ENCODE data around the gene MAMLD1. TPM values are rescaled to one million over a fixed set of nuclear protein-coding genes. Genes with fewer than 3 reads are reported as not detected.
A peak's percentile ranks its signal among the peaks of the same experiment; 100 is the strongest.

Gene MAMLD1
- total RNA-seq, 1 experiment from 2014 or later = 0.48 TPM

GRCh38 chrX:150508451-150509367 is 145.6 kb downstream of the MAMLD1 start:
- Histone ChIP-seq H3T11ph (ENCODE audit: low read length) (no peak overlapping the region), H2BK20ac (ENCODE audit: low read depth, low read length, poor library complexity, severe bottlenecking) (no peak overlapping the region), H3K4ac (ENCODE audit: low read depth, low read length) (no peak overlapping the region), H3K79me2 (ENCODE audit: insufficient read depth, low read length) (no peaks in the 10 kb centered on the region), H4K20me1 (ENCODE audit: control insufficient read depth, insufficient read depth, insufficient read length) (no peaks in the 10 kb centered on the region), H2AFZ (ENCODE audit: low read length) (no peak overlapping the region), H3K9me3 (ENCODE audit: control insufficient read depth, low read depth, low read length) (no peaks in the 10 kb centered on the region), H3K27ac (ENCODE audit: insufficient read length, low read depth, low read length) (no peak overlapping the region), H3K23ac (ENCODE audit: insufficient read length, low read depth, low read length) (no peak overlapping the region), H4K91ac (ENCODE audit: insufficient read length, low read depth, low read length) (no peak overlapping the region), H4K8ac (replicated peaks; ENCODE audit: insufficient read length, low read depth, low read length) (no peak overlapping the region), H3K56ac (ENCODE audit: insufficient read length, low read depth, low read length) (no peak overlapping the region), H3K14ac (ENCODE audit: insufficient read depth, low read length) (0 out of 2 replicates have a peak overlapping the region, but pooled peaks have one; percentile 36), H3K27me3 (ENCODE audit: insufficient read depth, low read length) (no peaks in the 10 kb centered on the region), H2AK5ac (ENCODE audit: insufficient read length, low read length) (no peak overlapping the region), H4K5ac (ENCODE audit: insufficient read length, low read depth, low read length) (no peak overlapping the region), H3K4me1 (ENCODE audit: insufficient read depth, low read length) (peaks cover 19% of the 10 kb centered on the region; the same call in 1 of the 2 replicates), H3K4me2 (ENCODE audit: insufficient read depth, insufficient read length, low read length) (no peak overlapping the region), H2BK12ac (ENCODE audit: insufficient read length, low read depth, low read length) (no peak overlapping the region), H2BK120ac (ENCODE audit: low read depth, low read length, poor library complexity, severe bottlenecking) (no peak overlapping the region), H2BK5ac (ENCODE audit: insufficient read length, low read length) (no peak overlapping the region), H3K79me1 (ENCODE audit: insufficient read depth, low read depth, low read length, poor library complexity, severe bottlenecking) (no peaks in the 10 kb centered on the region), H3K18ac (ENCODE audit: insufficient read length, low read depth, low read length) (no peak overlapping the region), H2BK15ac (ENCODE audit: low read depth, low read length) (no peak overlapping the region), H3K23me2 (ENCODE audit: insufficient read length, low read depth, low read length, poor library complexity, severe bottlenecking) (peaks cover 9% of the 10 kb centered on the region), H3K9ac (ENCODE audit: extremely low read depth, insufficient read length, low read length) (no peak overlapping the region)
- DNase-seq = peak; percentile 69
- Mint-ChIP-seq H3K4me3 (peak overlapping the region in 1 of 2 experiments; percentile 57; a peak in 2 of 5 replicates), H3K9me3 (peaks cover 65 to 75% of the 10 kb centered on the region in 2 experiments), H3K36me3 (ENCODE audit: insufficient read depth in 1 of 3, low read depth in 3 of 3) (peaks cover 0 to 3% (median 0%) of the 10 kb centered on the region in 3 experiments; a peak in 2 of 7 replicates), H3K27ac (peak overlapping the region in 1 of 3 experiments; percentile 91; a peak in 4 of 7 replicates), H3K27me3 (ENCODE audit: low read depth) (no peaks in the 10 kb centered on the region; the same call in 1 of the 2 replicates), H3K4me1 (peaks cover 49 to 55% of the 10 kb centered on the region in 2 experiments)
- TF ChIP-seq, protein P1, sequence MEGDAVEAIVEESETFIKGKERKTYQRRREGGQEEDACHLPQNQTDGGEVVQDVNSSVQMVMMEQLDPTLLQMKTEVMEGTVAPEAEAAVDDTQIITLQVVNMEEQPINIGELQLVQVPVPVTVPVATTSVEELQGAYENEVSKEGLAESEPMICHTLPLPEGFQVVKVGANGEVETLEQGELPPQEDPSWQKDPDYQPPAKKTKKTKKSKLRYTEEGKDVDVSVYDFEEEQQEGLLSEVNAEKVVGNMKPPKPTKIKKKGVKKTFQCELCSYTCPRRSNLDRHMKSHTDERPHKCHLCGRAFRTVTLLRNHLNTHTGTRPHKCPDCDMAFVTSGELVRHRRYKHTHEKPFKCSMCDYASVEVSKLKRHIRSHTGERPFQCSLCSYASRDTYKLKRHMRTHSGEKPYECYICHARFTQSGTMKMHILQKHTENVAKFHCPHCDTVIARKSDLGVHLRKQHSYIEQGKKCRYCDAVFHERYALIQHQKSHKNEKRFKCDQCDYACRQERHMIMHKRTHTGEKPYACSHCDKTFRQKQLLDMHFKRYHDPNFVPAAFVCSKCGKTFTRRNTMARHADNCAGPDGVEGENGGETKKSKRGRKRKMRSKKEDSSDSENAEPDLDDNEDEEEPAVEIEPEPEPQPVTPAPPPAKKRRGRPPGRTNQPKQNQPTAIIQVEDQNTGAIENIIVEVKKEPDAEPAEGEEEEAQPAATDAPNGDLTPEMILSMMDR (conservative IDR thresholded peaks at IDR 0.05) = no peak
- WGBS (ENCODE audit: extremely low coverage, insufficient read length, low lambda C conversion rate) = no CpG with 5 or more reads among the region's 16 CpGs
